GM18498 (cell line): ENCODE data around the gene TNFRSF14.
"Not testable (repeated sequence)": the region's sequence is repeated elsewhere in the genome, so short reads cannot be mapped to it uniquely, and the experiment has no call there.

Experiments
- ATAC-seq: cut with Tn5 transposase; IDR thresholded peaks from one replicate; pipeline ENCODE4 v1.9.1; 2021; ENCODE audit warnings: mild to moderate bottlenecking, moderate library complexity; ENCODE audit not compliant: unreplicated experiment

Gene TNFRSF14

GRCh38 chr1:2566101-2567045, 10.2 kb downstream of the TNFRSF14 start:
- ATAC-seq, result no peak

- ATAC-seq, result no peak
Observed at GRCh38 chr1:2567083-2567679, 11.0 kb downstream of the TNFRSF14 start.

GRCh38 chr1:2568187-2568816, 12.1 kb downstream of the TNFRSF14 start:
- not testable (repeated sequence) for ATAC-seq

- no peak for ATAC-seq
Observed at GRCh38 chr1:2569060-2569459, 12.9 kb downstream of the TNFRSF14 start.

GRCh38 chr1:2569703-2570102, 13.5 kb downstream of the TNFRSF14 start:
- not testable (repeated sequence) for ATAC-seq

GRCh38 chr1:2570332-2570731, 14.2 kb downstream of the TNFRSF14 start:
- no peak for ATAC-seq

GRCh38 chr1:2571348-2571747, 15.2 kb downstream of the TNFRSF14 start:
- ATAC-seq, result no peak

- ATAC-seq, result no peak
Observed at GRCh38 chr1:2573250-2573920, 17.2 kb downstream of the TNFRSF14 start.

GRCh38 chr1:2574350-2574749, 18.2 kb downstream of the TNFRSF14 start:
- no peak for ATAC-seq

- no peak for ATAC-seq
Observed at GRCh38 chr1:2575801-2576663, 19.9 kb downstream of the TNFRSF14 start.

GRCh38 chr1:2577565-2578075, 21.4 kb downstream of the TNFRSF14 start:
- peak; percentile 35 for ATAC-seq

GRCh38 chr1:2578758-2579118, 22.6 kb downstream of the TNFRSF14 start:
- no peak for ATAC-seq

- no peak for ATAC-seq
Observed at GRCh38 chr1:2580691-2581090, 24.5 kb downstream of the TNFRSF14 start.

GRCh38 chr1:2582391-2582790, 26.2 kb downstream of the TNFRSF14 start:
- ATAC-seq, result no peak

- ATAC-seq, result no peak
Observed at GRCh38 chr1:2583331-2583791, 27.2 kb downstream of the TNFRSF14 start.

GRCh38 chr1:2583871-2584351, 27.7 kb downstream of the TNFRSF14 start:
- ATAC-seq, result no peak

GRCh38 chr1:2584686-2585317, 28.6 kb downstream of the TNFRSF14 start:
- no peak for ATAC-seq

- ATAC-seq, result peak; percentile 39
Observed at GRCh38 chr1:2585318-2586092, 29.3 kb downstream of the TNFRSF14 start.
